ENCODE results near the gene TSHZ2.

Gene TSHZ2

DNA sequence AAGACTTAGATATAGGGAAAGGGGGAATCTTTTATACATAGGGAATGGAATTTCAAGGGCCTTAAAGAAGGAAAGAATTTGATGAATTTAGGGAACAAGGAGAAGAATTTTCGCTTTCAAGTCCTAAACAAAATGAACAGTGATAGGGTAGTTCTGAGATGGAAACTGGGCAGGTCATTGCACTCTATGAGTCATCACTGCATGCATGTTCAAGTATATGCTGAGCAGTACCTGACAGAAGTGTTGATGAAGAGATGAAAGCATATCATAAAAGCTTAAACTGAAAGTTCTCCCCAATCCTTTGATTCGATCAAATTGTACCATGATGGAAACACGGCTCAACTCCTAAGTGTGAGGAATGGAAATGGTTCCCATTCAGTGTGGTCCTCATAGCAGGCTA is 271.0 kb downstream of the TSHZ2 start:
- TF ChIP-seq, protein P1, sequence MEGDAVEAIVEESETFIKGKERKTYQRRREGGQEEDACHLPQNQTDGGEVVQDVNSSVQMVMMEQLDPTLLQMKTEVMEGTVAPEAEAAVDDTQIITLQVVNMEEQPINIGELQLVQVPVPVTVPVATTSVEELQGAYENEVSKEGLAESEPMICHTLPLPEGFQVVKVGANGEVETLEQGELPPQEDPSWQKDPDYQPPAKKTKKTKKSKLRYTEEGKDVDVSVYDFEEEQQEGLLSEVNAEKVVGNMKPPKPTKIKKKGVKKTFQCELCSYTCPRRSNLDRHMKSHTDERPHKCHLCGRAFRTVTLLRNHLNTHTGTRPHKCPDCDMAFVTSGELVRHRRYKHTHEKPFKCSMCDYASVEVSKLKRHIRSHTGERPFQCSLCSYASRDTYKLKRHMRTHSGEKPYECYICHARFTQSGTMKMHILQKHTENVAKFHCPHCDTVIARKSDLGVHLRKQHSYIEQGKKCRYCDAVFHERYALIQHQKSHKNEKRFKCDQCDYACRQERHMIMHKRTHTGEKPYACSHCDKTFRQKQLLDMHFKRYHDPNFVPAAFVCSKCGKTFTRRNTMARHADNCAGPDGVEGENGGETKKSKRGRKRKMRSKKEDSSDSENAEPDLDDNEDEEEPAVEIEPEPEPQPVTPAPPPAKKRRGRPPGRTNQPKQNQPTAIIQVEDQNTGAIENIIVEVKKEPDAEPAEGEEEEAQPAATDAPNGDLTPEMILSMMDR (IDR thresholded peaks at IDR 0.05; ENCODE audit: low read length), result no peak
- TF ChIP-seq EZH2 (IDR thresholded peaks at IDR 0.05; ENCODE audit: borderline replicate concordance, low read length), result no peak
- Histone ChIP-seq H3K36me3 (ENCODE audit: insufficient read depth, low read length) (no peaks in the 10 kb centered on the region), H3K27ac (ENCODE audit: low read depth, low read length, poor library complexity, severe bottlenecking) (no peak overlapping the region), H3K4me1 (ENCODE audit: insufficient read depth, low read length, severe bottlenecking) (no peaks in the 10 kb centered on the region), H3K4me2 (ENCODE audit: low read length) (no peak overlapping the region), H3K79me2 (ENCODE audit: insufficient read depth, low read length) (no peaks in the 10 kb centered on the region), H3K9ac (ENCODE audit: low read length) (no peak overlapping the region), H2AFZ (ENCODE audit: low read length) (no peak overlapping the region), H3K9me2 (ENCODE audit: low read depth, low read length) (no peaks in the 10 kb centered on the region), H3F3A (ENCODE audit: insufficient read depth, low read length) (no peaks in the 10 kb centered on the region), H4K20me1 (ENCODE audit: insufficient read depth, low read length) (no peaks in the 10 kb centered on the region), H3K4me3 (ENCODE audit: low read depth, low read length, poor library complexity, severe bottlenecking) (no peak overlapping the region), H3K9me3 (ENCODE audit: low read length) (no peaks in the 10 kb centered on the region), H3K27me3 (ENCODE audit: insufficient read depth, low read length) (no peaks in the 10 kb centered on the region; the same call in 1 of the 2 replicates)

DNA sequence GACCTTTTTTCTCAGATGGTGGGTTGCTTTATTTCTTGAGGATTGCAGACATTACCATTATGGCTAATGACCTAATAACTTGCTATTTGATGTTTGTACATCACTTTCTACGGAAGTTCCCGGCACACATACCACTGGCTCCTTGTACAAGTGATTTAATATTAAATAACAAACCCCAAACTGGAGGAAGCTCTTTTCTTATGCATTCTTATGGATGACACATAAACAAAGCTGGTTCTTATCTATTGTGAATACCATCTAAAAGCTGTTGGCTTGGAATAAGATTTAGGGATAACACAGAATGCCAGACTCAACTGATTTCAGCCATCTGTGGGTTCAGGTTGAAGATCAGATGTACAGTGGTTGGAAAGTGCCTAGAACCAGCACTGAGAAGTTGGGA is 272.6 kb downstream of the TSHZ2 start:
- Histone ChIP-seq H3K9ac (ENCODE audit: low read length) (no peak overlapping the region), H3K9me3 (ENCODE audit: low read length) (no peaks in the 10 kb centered on the region), H4K20me1 (ENCODE audit: insufficient read depth, low read length) (no peaks in the 10 kb centered on the region), H3K27ac (ENCODE audit: low read depth, low read length, poor library complexity, severe bottlenecking) (no peak overlapping the region), H3K4me3 (ENCODE audit: low read depth, low read length, poor library complexity, severe bottlenecking) (no peak overlapping the region), H3K79me2 (ENCODE audit: insufficient read depth, low read length) (no peaks in the 10 kb centered on the region), H3K9me2 (ENCODE audit: low read depth, low read length) (no peaks in the 10 kb centered on the region), H2AFZ (ENCODE audit: low read length) (no peak overlapping the region), H3K36me3 (ENCODE audit: insufficient read depth, low read length) (no peaks in the 10 kb centered on the region), H3K4me1 (ENCODE audit: insufficient read depth, low read length, severe bottlenecking) (no peaks in the 10 kb centered on the region), H3K27me3 (ENCODE audit: insufficient read depth, low read length) (no peaks in the 10 kb centered on the region; the same call in 1 of the 2 replicates), H3F3A (ENCODE audit: insufficient read depth, low read length) (no peaks in the 10 kb centered on the region), H3K4me2 (ENCODE audit: low read length) (no peak overlapping the region)
- TF ChIP-seq, protein P1 (IDR thresholded peaks at IDR 0.05; ENCODE audit: low read length), result no peak
- no peak for TF ChIP-seq EZH2 (IDR thresholded peaks at IDR 0.05; ENCODE audit: borderline replicate concordance, low read length)

- H3K36me3 ChIP-seq (ENCODE audit: insufficient read depth, low read length), result no peaks in the 10 kb centered on the region
- TF ChIP-seq EZH2 (IDR thresholded peaks at IDR 0.05; ENCODE audit: borderline replicate concordance, low read length), result no peak
- TF ChIP-seq, protein P1 (IDR thresholded peaks at IDR 0.05; ENCODE audit: low read length), result no peak
- H3K9me3 ChIP-seq (ENCODE audit: low read length), result no peaks in the 10 kb centered on the region
- H3K4me3 ChIP-seq (ENCODE audit: low read depth, low read length, poor library complexity, severe bottlenecking), result no peak overlapping the region
- no peak overlapping the region for H3K4me2 ChIP-seq (ENCODE audit: low read length)
- H3K27ac ChIP-seq (ENCODE audit: low read depth, low read length, poor library complexity, severe bottlenecking), result no peak overlapping the region
- no peaks in the 10 kb centered on the region for H3K4me1 ChIP-seq (ENCODE audit: insufficient read depth, low read length, severe bottlenecking)
- no peaks in the 10 kb centered on the region; the same call in 1 of the 2 replicates for H3K27me3 ChIP-seq (ENCODE audit: insufficient read depth, low read length)
- H3K9me2 ChIP-seq (ENCODE audit: low read depth, low read length), result no peaks in the 10 kb centered on the region
- no peak overlapping the region for H3K9ac ChIP-seq (ENCODE audit: low read length)
- no peak overlapping the region for H2AFZ ChIP-seq (ENCODE audit: low read length)
- H3F3A ChIP-seq (ENCODE audit: insufficient read depth, low read length), result no peaks in the 10 kb centered on the region
- H4K20me1 ChIP-seq (ENCODE audit: insufficient read depth, low read length), result no peaks in the 10 kb centered on the region
- H3K79me2 ChIP-seq (ENCODE audit: insufficient read depth, low read length), result no peaks in the 10 kb centered on the region
These were observed 273.4 kb downstream of the TSHZ2 start for GRCh38 chr20:53245574-53245973.

Data from OCI-LY1 (cell line).